HS-27A (cell line): ENCODE results near the gene BCDIN3D.

Source experiments
- DNase-seq: peaks from one replicate; pipeline ENCODE4 v3.0.0-alpha.2; 2012; ENCODE audit warnings: low read depth, missing footprints

BCDIN3D gene

GRCh38 chr12:49819786-49820185 lies 23.1 kb downstream of the BCDIN3D start:
- DNase-seq: no peak

GRCh38 chr12:49818241-49818895 lies 24.5 kb downstream of the BCDIN3D start:
- no peak for DNase-seq

GRCh38 chr12:49813131-49813530 lies 29.8 kb downstream of the BCDIN3D start:
- no peak for DNase-seq

GRCh38 chr12:49811961-49812401 lies 30.9 kb downstream of the BCDIN3D start:
- DNase-seq: no peak

- DNase-seq: no peak
Measured at GRCh38 chr12:49811136-49811535, 31.8 kb downstream of the BCDIN3D start.

- DNase-seq: no peak
Measured at GRCh38 chr12:49809906-49810389, 33.0 kb downstream of the BCDIN3D start.

- no peak for DNase-seq
Measured at GRCh38 chr12:49809381-49809905, 33.5 kb downstream of the BCDIN3D start.

- no peak for DNase-seq
Measured at GRCh38 chr12:49808686-49809380, 34.1 kb downstream of the BCDIN3D start.

GRCh38 chr12:49807991-49808580 lies 34.8 kb downstream of the BCDIN3D start:
- no peak for DNase-seq

- DNase-seq: no peak
Measured at GRCh38 chr12:49806877-49807276, 36.0 kb downstream of the BCDIN3D start.

- DNase-seq: no peak
Measured at GRCh38 chr12:49806321-49806813, 36.5 kb downstream of the BCDIN3D start.

GRCh38 chr12:49805409-49805808 lies 37.5 kb downstream of the BCDIN3D start:
- DNase-seq: no peak

- no peak for DNase-seq
Measured at GRCh38 chr12:49804821-49805220, 38.1 kb downstream of the BCDIN3D start.

GRCh38 chr12:49803693-49804450 lies 39.0 kb downstream of the BCDIN3D start:
- no peak for DNase-seq

GRCh38 chr12:49801141-49802063 lies 41.5 kb downstream of the BCDIN3D start:
- no peak for DNase-seq

GRCh38 chr12:49800421-49801140 lies 42.3 kb downstream of the BCDIN3D start:
- no peak for DNase-seq

- no peak for DNase-seq
Measured at GRCh38 chr12:49798934-49799333, 44.0 kb downstream of the BCDIN3D start.

- no peak for DNase-seq
Measured at GRCh38 chr12:49798248-49798647, 44.7 kb downstream of the BCDIN3D start.

- no peak for DNase-seq
Measured at GRCh38 chr12:49797449-49797776, 45.5 kb downstream of the BCDIN3D start.
